Neural progenitor cell (in vitro differentiated cells): Measurements from ENCODE around the gene AFF4. TPM values are rescaled to one million over a fixed set of nuclear protein-coding genes. Genes with fewer than 3 reads are reported as not detected.

Experiments used
- DNase-seq: peaks from one replicate; pipeline ENCODE4 v3.0.0-alpha.2; 2016; ENCODE audit warnings: low spot score
- H2AFZ ChIP-seq: fragments of 200-600 bp; sonication (generic); replicated peaks from 2 replicates; pipeline ENCODE4 v1.6.1; 2016; ENCODE audit warnings: antibody characterized with exemption
- H3F3A ChIP-seq: fragments of 200-600 bp; sonication (generic); 2 replicates; pipeline ENCODE4 v1.6.1; 2016; ENCODE audit warnings: antibody characterized with exemption, low read depth
- H3K27ac ChIP-seq: fragments of 200-600 bp; sonication (generic); 2 replicates; pipeline ENCODE4 v1.5.1; 2016; ENCODE audit warnings: mild to moderate bottlenecking
- H3K27me3 ChIP-seq: fragments of 200-600 bp; sonication (generic); 2 replicates; pipeline ENCODE4 v1.6.1; 2016; ENCODE audit warnings: mild to moderate bottlenecking, moderate library complexity
- H3K36me3 ChIP-seq: fragments of 200-600 bp; sonication (generic); 2 replicates; pipeline ENCODE4 v1.5.1; 2016
- H3K4me1 ChIP-seq: fragments of 200-600 bp; sonication (generic); 2 replicates; pipeline ENCODE4 v1.6.1; 2016; ENCODE audit warnings: mixed run types
- H3K4me2 ChIP-seq: fragments of 200-600 bp; sonication (generic); 2 replicates; pipeline ENCODE4 v1.6.1; 2016
- H3K4me3 ChIP-seq: fragments of 200-600 bp; sonication (generic); 2 replicates; pipeline ENCODE4 v1.5.1; 2016
- H3K79me2 ChIP-seq: fragments of 200-600 bp; sonication (generic); 2 replicates; pipeline ENCODE4 v1.6.1; 2016; ENCODE audit warnings: low read depth
- H3K9ac ChIP-seq: fragments of 200-600 bp; sonication (generic); 2 replicates; pipeline ENCODE4 v1.6.1; 2016
- H3K9me3 ChIP-seq: fragments of 200-600 bp; sonication (generic); 2 replicates; pipeline ENCODE4 v1.5.1; 2016; ENCODE audit warnings: low read depth
- H4K20me1 ChIP-seq: fragments of 200-600 bp; sonication (generic); 2 replicates; pipeline ENCODE4 v1.6.1; 2016; ENCODE audit warnings: low read depth
- H3K27ac Mint-ChIP-seq: 3 replicates; pipeline ENCODE4 v1.8.0; 2021; ENCODE audit warnings: mixed read lengths
- H3K27me3 Mint-ChIP-seq: 2 replicates; pipeline ENCODE4 v1.8.0; 2022; ENCODE audit warnings: low read depth, mild to moderate bottlenecking, inconsistent platforms, moderate library complexity, mixed read lengths; ENCODE audit not compliant: insufficient read depth
- H3K36me3 Mint-ChIP-seq: 3 replicates; pipeline ENCODE4 v1.8.0; 2021; ENCODE audit warnings: mixed read lengths
- H3K4me1 Mint-ChIP-seq: 3 replicates; pipeline ENCODE4 v1.8.0; 2021; ENCODE audit warnings: mixed read lengths
- H3K4me3 Mint-ChIP-seq: 3 replicates; pipeline ENCODE4 v1.8.0; 2021; ENCODE audit warnings: mild to moderate bottlenecking, moderate library complexity, mixed read lengths
- H3K9me3 Mint-ChIP-seq: 3 replicates; pipeline ENCODE4 v1.8.0; 2020; ENCODE audit warnings: mixed read lengths
- CTCF ChIP-seq: fragments of 200-600 bp; sonication (generic); IDR thresholded peaks from 2 replicates; pipeline ENCODE4 v1.5.1; 2017; ENCODE audit warnings: antibody characterized with exemption, mild to moderate bottlenecking
- EZH2 ChIP-seq: fragments of 200-600 bp; sonication (generic); IDR thresholded peaks from 2 replicates; pipeline ENCODE4 v1.6.1; 2017; ENCODE audit warnings: antibody characterized with exemption, mild to moderate bottlenecking, moderate library complexity
- EZH2phosphoT487 ChIP-seq: fragments of 200-600 bp; sonication (generic); IDR thresholded peaks from 2 replicates; pipeline ENCODE4 v1.6.1; 2017; ENCODE audit warnings: antibody characterized with exemption
- total RNA-seq: library from RNA; depleted of rRNA; stranded (reverse); fragments of >200 nt; gene quantifications from 2 replicates; pipeline ENCODE4 v1.2.3, GENCODE V29; 2015; ENCODE audit warnings: low replicate concordance

Gene AFF4
- total RNA-seq, 1 donor from 2014 or later, result 63.6 TPM

GRCh38 chr5:132999246-132999645 lies 35.8 kb upstream of the AFF4 start:
- Histone ChIP-seq H3K9me3 (no peaks in the 10 kb centered on the region), H3K79me2 (no peaks in the 10 kb centered on the region), H3F3A (no peaks in the 10 kb centered on the region), H3K4me2 (no peak overlapping the region), H2AFZ (no peak overlapping the region), H3K27me3 (no peaks in the 10 kb centered on the region), H3K4me1 (no peaks in the 10 kb centered on the region), H4K20me1 (no peaks in the 10 kb centered on the region), H3K27ac (no peak overlapping the region), H3K9ac (no peak overlapping the region), H3K36me3 (peaks cover 6% of the 10 kb centered on the region), H3K4me3 (no peak overlapping the region)
- TF ChIP-seq EZH2phosphoT487 (no peak), CTCF (no peak), EZH2 (no peak)
- H3K4me3 Mint-ChIP-seq, result no peak overlapping the region
- H3K27me3 Mint-ChIP-seq, result no peaks in the 10 kb centered on the region
- H3K27ac Mint-ChIP-seq, result no peak overlapping the region
- no peaks in the 10 kb centered on the region for H3K4me1 Mint-ChIP-seq
- DNase-seq, result no peak
- H3K9me3 Mint-ChIP-seq, result no peaks in the 10 kb centered on the region
- H3K36me3 Mint-ChIP-seq, result peaks cover 4% of the 10 kb centered on the region

GRCh38 chr5:132998556-132998955 lies 35.1 kb upstream of the AFF4 start:
- no peak overlapping the region for H3K27ac ChIP-seq
- Mint-ChIP-seq H3K4me1 (no peaks in the 10 kb centered on the region), H3K36me3 (peaks cover 4% of the 10 kb centered on the region), H3K9me3 (no peaks in the 10 kb centered on the region), H3K4me3 (no peak overlapping the region), H3K27me3 (no peaks in the 10 kb centered on the region), H3K27ac (no peak overlapping the region)
- no peaks in the 10 kb centered on the region for H3F3A ChIP-seq
- no peak for DNase-seq
- no peak overlapping the region for H3K4me3 ChIP-seq
- TF ChIP-seq CTCF, result no peak
- TF ChIP-seq EZH2phosphoT487, result no peak
- TF ChIP-seq EZH2, result no peak
- H3K27me3 ChIP-seq, result no peaks in the 10 kb centered on the region
- no peak overlapping the region for H2AFZ ChIP-seq
- peaks cover 5% of the 10 kb centered on the region for H3K36me3 ChIP-seq
- no peaks in the 10 kb centered on the region for H4K20me1 ChIP-seq
- no peaks in the 10 kb centered on the region for H3K9me3 ChIP-seq
- no peaks in the 10 kb centered on the region for H3K79me2 ChIP-seq
- H3K4me1 ChIP-seq, result no peaks in the 10 kb centered on the region
- H3K4me2 ChIP-seq, result no peak overlapping the region
- no peak overlapping the region for H3K9ac ChIP-seq

- no peak overlapping the region for H2AFZ ChIP-seq
- Mint-ChIP-seq H3K9me3 (no peaks in the 10 kb centered on the region), H3K4me3 (no peak overlapping the region), H3K27me3 (no peaks in the 10 kb centered on the region), H3K36me3 (peaks cover 4% of the 10 kb centered on the region), H3K27ac (no peak overlapping the region), H3K4me1 (no peaks in the 10 kb centered on the region)
- TF ChIP-seq CTCF (no peak), EZH2phosphoT487 (no peak), EZH2 (no peak)
- H3K4me2 ChIP-seq, result no peak overlapping the region
- H3K9ac ChIP-seq, result no peak overlapping the region
- no peaks in the 10 kb centered on the region for H3F3A ChIP-seq
- H3K9me3 ChIP-seq, result no peaks in the 10 kb centered on the region
- DNase-seq, result no peak
- no peaks in the 10 kb centered on the region for H3K27me3 ChIP-seq
- no peak overlapping the region for H3K4me3 ChIP-seq
- H4K20me1 ChIP-seq, result no peaks in the 10 kb centered on the region
- H3K36me3 ChIP-seq, result peaks cover 5% of the 10 kb centered on the region
- H3K4me1 ChIP-seq, result no peaks in the 10 kb centered on the region
- no peak overlapping the region for H3K27ac ChIP-seq
- H3K79me2 ChIP-seq, result no peaks in the 10 kb centered on the region
Measured at GRCh38 chr5:132996307-132996706, 32.9 kb upstream of the AFF4 start.
